ENCODE measurements around the gene SYT12.

DNA sequence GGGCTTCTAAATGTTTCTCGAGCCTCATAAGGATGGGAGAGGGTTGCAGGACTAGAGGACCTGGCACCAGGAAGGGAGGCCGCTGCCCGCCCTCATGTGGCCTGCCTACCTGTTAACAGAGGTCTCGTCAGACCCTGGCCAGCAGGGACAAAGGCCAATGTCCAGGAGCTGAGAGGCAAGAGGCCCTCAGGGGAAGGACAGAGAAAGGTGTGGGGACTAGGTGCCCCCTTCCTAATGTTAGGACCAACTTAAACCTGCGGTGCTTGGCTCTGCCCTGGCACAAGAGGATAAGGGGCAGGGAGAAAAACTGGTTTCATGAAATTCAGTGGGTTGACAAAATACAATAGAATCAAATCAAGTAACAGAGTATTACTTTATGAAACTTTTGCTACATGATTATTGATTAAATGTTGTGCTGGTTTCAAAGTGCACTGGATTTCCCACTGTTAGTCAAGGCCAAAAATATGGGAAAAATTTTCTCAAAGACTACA is 20.0 kb upstream of the SYT12 start:
- TF ChIP-seq POLR2A (IDR thresholded peaks at IDR 0.05): no peak
- TF ChIP-seq, protein P1, sequence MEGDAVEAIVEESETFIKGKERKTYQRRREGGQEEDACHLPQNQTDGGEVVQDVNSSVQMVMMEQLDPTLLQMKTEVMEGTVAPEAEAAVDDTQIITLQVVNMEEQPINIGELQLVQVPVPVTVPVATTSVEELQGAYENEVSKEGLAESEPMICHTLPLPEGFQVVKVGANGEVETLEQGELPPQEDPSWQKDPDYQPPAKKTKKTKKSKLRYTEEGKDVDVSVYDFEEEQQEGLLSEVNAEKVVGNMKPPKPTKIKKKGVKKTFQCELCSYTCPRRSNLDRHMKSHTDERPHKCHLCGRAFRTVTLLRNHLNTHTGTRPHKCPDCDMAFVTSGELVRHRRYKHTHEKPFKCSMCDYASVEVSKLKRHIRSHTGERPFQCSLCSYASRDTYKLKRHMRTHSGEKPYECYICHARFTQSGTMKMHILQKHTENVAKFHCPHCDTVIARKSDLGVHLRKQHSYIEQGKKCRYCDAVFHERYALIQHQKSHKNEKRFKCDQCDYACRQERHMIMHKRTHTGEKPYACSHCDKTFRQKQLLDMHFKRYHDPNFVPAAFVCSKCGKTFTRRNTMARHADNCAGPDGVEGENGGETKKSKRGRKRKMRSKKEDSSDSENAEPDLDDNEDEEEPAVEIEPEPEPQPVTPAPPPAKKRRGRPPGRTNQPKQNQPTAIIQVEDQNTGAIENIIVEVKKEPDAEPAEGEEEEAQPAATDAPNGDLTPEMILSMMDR (IDR thresholded peaks at IDR 0.05): no peak
